ENCODE measurements around the gene JAZF1.

JAZF1 gene

GRCh38 chr7:28078036-28078901 is 102.3 kb downstream of the JAZF1 start:
- H3K27me3 ChIP-seq (ENCODE audit: insufficient read depth, poor library complexity, severe bottlenecking) = no peaks in the 10 kb centered on the region
- peak in 1 of 2 experiments; percentile 64 for DNase-seq (ENCODE audit: low read depth in 1 of 2, low spot score in 1 of 2)
- H3K27ac ChIP-seq (replicated peaks) = peak overlapping the region; percentile 7; the same call in 1 of the 2 replicates
- TF ChIP-seq REST (IDR thresholded peaks at IDR 0.05; ENCODE audit: insufficient replicate concordance, low read depth) (no peak), POLR2AphosphoS5 (IDR thresholded peaks at IDR 0.05; ENCODE audit: low read depth) (no peak), GABPA (IDR thresholded peaks at IDR 0.05; ENCODE audit: low read depth) (no peak), CTCF (IDR thresholded peaks at IDR 0.05; ENCODE audit: insufficient read depth, low read length) (peak; percentile 99), SPI1 (IDR thresholded peaks at IDR 0.05; ENCODE audit: borderline replicate concordance, low read depth) (peak; percentile 38; the same call in 1 of the 2 replicates)
- H3K4me3 ChIP-seq (replicated peaks; ENCODE audit: insufficient read depth, low read length) = no peak overlapping the region

- no peak overlapping the region for H3K27ac ChIP-seq (replicated peaks)
- H3K27me3 ChIP-seq (ENCODE audit: insufficient read depth, poor library complexity, severe bottlenecking) = no peaks in the 10 kb centered on the region
- H3K4me3 ChIP-seq (replicated peaks; ENCODE audit: insufficient read depth, low read length) = no peak overlapping the region
- DNase-seq (ENCODE audit: low read depth in 1 of 2, low spot score in 1 of 2) = no peak
- TF ChIP-seq POLR2AphosphoS5 (IDR thresholded peaks at IDR 0.05; ENCODE audit: low read depth) (no peak), CTCF (IDR thresholded peaks at IDR 0.05; ENCODE audit: insufficient read depth, low read length) (no peak), REST (IDR thresholded peaks at IDR 0.05; ENCODE audit: insufficient replicate concordance, low read depth) (no peak), GABPA (IDR thresholded peaks at IDR 0.05; ENCODE audit: low read depth) (no peak), SPI1 (IDR thresholded peaks at IDR 0.05; ENCODE audit: borderline replicate concordance, low read depth) (no peak)
These were observed 103.0 kb downstream of the JAZF1 start for GRCh38 chr7:28077616-28078015.

- H3K27me3 ChIP-seq (ENCODE audit: insufficient read depth, poor library complexity, severe bottlenecking) = no peaks in the 10 kb centered on the region
- H3K4me3 ChIP-seq (replicated peaks; ENCODE audit: insufficient read depth, low read length) = no peak overlapping the region
- H3K27ac ChIP-seq (replicated peaks) = no peak overlapping the region
- TF ChIP-seq SPI1 (IDR thresholded peaks at IDR 0.05; ENCODE audit: borderline replicate concordance, low read depth) (no peak), GABPA (IDR thresholded peaks at IDR 0.05; ENCODE audit: low read depth) (no peak), POLR2AphosphoS5 (IDR thresholded peaks at IDR 0.05; ENCODE audit: low read depth) (no peak), CTCF (IDR thresholded peaks at IDR 0.05; ENCODE audit: insufficient read depth, low read length) (no peak), REST (IDR thresholded peaks at IDR 0.05; ENCODE audit: insufficient replicate concordance, low read depth) (no peak)
- no peak for DNase-seq (ENCODE audit: low read depth in 1 of 2, low spot score in 1 of 2)
These were observed 104.0 kb downstream of the JAZF1 start for GRCh38 chr7:28076423-28077200.

Data from HL-60 (cell line).